Cortex of kidney (tissue), 1 donor: Measurements from ENCODE around the gene RAD23B.

Experiments used
- DNase-seq: peaks from one replicate; lab custom pipeline; 2025; lab: John Stamatoyannopoulos, UW

Gene RAD23B

DNA sequence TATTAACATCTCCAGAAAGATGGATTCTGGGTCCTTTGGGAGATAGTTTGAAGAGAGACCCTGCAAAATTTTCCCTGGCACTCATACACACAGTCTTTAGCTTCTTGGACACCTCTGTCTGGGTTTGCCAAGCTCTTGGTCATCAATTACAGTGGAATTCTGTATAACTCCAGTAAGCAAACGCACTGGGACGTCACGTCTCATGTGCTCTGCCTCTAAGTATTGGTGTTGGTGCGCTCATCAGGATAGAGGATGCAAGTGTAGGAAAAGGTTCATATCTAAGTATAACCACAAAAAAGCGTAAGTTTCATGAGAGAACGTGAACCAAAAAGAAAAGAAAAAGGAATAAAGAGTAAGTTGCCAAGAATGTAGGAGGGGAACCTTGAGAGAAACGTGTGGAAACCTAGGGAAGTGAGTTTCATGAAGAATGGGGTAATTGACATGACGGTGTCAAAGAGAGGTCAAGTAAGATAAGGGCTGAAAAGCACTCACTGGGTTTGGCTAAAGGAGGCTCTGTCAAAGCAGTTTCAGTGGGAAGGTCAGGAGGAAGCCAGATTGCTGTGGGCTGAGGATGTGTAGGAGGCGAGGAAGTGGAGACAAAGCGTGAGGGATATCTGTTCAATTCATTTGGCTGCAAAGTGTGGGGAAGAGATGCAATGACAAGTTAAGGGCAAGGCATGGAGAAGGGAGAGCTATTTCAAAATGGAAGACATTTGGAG lies 92.7 kb downstream of the RAD23B start:
- DNase-seq = no peak

DNA sequence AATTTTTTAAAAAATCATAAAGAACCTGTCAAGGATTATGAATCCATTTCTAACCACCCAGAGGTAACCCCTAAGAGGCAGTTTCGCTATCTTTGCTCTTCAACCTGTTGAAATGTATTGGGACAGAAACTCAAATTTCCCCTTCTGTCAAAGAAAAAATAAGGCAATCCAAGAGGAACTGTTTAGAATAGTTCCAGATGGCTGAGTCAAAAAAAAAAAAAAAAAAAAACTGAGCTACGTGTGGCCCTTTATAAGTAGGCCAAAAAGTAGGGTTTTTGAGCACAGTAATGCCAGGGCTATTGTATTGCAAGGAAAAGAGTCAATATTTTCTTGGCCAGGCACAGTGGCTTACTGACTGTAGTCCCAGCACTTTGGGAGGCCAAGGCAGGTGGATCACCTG lies 94.9 kb downstream of the RAD23B start:
- DNase-seq = no peak
